Common myeloid progenitor, CD34-positive (primary cell): ENCODE results near the gene HGS. TPM values are rescaled to one million over a fixed set of nuclear protein-coding genes. Genes with fewer than 3 reads are reported as not detected.
A peak's percentile ranks its signal among the peaks of the same experiment; 100 is the strongest.

Source experiments
- CTCF ChIA-PET: fragments of 350-600 bp; sonication (Branson Sonifier 250); formaldehyde crosslinking; loops from one replicate; lab custom pipeline; 2021; ENCODE audit warnings: antibody characterized with exemption; lab: Charles Lee
- POLR2A ChIA-PET: fragments of 350-600 bp; sonication (Branson Sonifier 250); formaldehyde crosslinking; loops from one replicate; lab custom pipeline; 2021; ENCODE audit warnings: antibody characterized with exemption; lab: Charles Lee
- DNase-seq, 3 donors: peaks; one replicate each; pipeline versions ENCODE4 v3.0.0 to v3.0.0-alpha.2; 2013
- H3K27ac ChIP-seq, 2 experiments: 1 replicate in 1 of 2; 2 replicates in 1 of 2; pipeline ENCODE4 v1.7.0; 2013; ENCODE audit warnings: inconsistent platforms in 2 of 2, low read length in 2 of 2, mild to moderate bottlenecking in 2 of 2, low read depth in 1 of 2, moderate library complexity in 1 of 2; ENCODE audit not compliant: severe bottlenecking in 2 of 2, insufficient read depth in 1 of 2, poor library complexity in 1 of 2
- H3K27me3 ChIP-seq, 5 experiments: replicated peaks in 2 of 5; 1 replicate in 3 of 5; 2 replicates in 2 of 5; pipeline versions ENCODE4 v1.6.1 to v1.7.0; 2013; ENCODE audit warnings: low read length in 4 of 5, mild to moderate bottlenecking in 2 of 5, moderate library complexity in 2 of 5, inconsistent platforms in 1 of 5; ENCODE audit not compliant: insufficient read depth in 5 of 5, control insufficient read depth in 4 of 5
- H3K36me3 ChIP-seq, 4 experiments: 1 replicate in 2 of 4; 2 replicates in 2 of 4; pipeline versions ENCODE4 v1.6.1 to v1.7.0; 2013; ENCODE audit warnings: low read length in 3 of 4, control low read depth in 1 of 4, mild to moderate bottlenecking in 1 of 4; ENCODE audit not compliant: control insufficient read depth in 4 of 4, insufficient read depth in 4 of 4
- H3K4me1 ChIP-seq, 4 experiments: 1 replicate in 3 of 4; 2 replicates in 1 of 4; pipeline versions ENCODE4 v1.6.1 to v1.7.1; 2013; ENCODE audit warnings: low read length in 3 of 4, mild to moderate bottlenecking in 3 of 4, control low read depth in 1 of 4, inconsistent platforms in 1 of 4, moderate library complexity in 1 of 4; ENCODE audit not compliant: control insufficient read depth in 4 of 4, insufficient read depth in 4 of 4; ENCODE audit errors: control extremely low read depth in 1 of 4
- H3K4me3 ChIP-seq, 7 experiments: 1 replicate in 4 of 7; 2 replicates in 3 of 7; pipeline versions ENCODE4 v1.5.1 to v1.7.0; 2013; ENCODE audit warnings: mild to moderate bottlenecking in 7 of 7, low read length in 6 of 7, moderate library complexity in 6 of 7, inconsistent platforms in 2 of 7, low read depth in 2 of 7, control low read depth in 1 of 7; ENCODE audit not compliant: insufficient read depth in 4 of 7, control insufficient read depth in 1 of 7; ENCODE audit errors: extremely low read depth in 1 of 7
- H3K9me3 ChIP-seq, 5 experiments: 1 replicate in 4 of 5; 2 replicates in 1 of 5; pipeline versions ENCODE4 v1.6.1 to v1.7.1; 2013; ENCODE audit warnings: low read length in 4 of 5, mild to moderate bottlenecking in 2 of 5, inconsistent platforms in 1 of 5, low read depth in 1 of 5, moderate library complexity in 1 of 5; ENCODE audit not compliant: control insufficient read depth in 4 of 5, insufficient read depth in 2 of 5; ENCODE audit errors: control extremely low read depth in 1 of 5
- WGBS: methylation state at CpG from one replicate; pipeline ENCODE4 v1.1.5; 2013; ENCODE audit not compliant: insufficient coverage; 5-methylcytosine and 5-hydroxymethylcytosine counted together
- polyA plus RNA-seq: library from polyadenylated mRNA; unstranded; fragments of 120-200 nt; gene quantifications from one replicate; pipeline ENCODE4 v1.2.1, GENCODE V29; 2013

HGS gene
- 53.7 TPM for polyA plus RNA-seq

DNA sequence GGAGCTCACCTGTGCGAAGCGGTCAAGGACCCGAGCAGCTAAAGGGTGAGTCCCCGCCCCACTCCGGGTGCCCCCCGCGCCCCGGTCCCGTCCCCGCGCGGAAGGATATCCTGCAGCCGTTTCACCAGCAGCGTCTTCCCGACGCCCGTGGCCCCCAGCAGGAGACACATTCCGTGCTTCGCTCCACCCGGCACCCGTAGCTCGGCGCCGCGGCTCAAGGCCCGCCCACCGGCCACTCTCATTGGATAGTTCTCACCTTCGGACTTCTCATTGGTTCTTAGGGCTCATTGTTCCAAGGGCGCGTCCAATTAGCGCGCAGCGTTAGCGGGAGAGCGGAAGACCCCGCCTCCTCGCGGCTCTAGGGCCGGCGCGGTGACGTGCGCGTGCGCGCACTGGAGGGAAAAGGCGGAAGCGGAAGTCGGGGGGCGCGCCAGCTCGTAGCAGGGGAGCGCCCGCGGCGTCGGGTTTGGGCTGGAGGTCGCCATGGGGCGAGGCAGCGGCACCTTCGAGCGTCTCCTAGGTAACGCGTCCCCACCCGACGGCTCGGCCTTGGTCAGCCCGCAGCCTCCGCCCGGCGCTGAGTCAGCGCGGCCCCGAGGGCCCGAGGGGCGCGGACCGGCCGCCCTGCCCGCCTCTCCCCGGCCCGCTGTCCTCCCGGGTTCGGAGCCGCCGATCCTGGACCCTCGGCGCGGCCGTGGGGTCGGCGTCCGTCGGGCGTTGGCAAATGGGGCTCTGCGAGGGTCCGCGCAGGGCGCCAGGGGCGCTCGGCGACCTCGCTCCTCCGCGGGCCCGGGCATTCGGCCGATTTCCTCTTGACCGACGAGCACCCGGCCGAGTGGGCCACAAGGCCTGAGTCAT, at the start of gene HGS, which contains the start of gene ARL16:
TSS of gene HGS (plus strand) at position 428 of the 858 bp plus-strand sequence. CDS start at position 484, 56 bp downstream.
TSS of gene ARL16 (minus strand) at position 214 of the 858 bp plus-strand sequence. CDS start at position 170, 44 bp downstream.
- peak within 1 kb of the TSS; percentile 61 to 89 for H3K27ac ChIP-seq
- no peaks in the 10 kb centered on the region for H3K27me3 ChIP-seq
- 0% methylated on average over 97 of the region's 112 CpGs for WGBS
- H3K9me3 ChIP-seq: no peaks in the 10 kb centered on the region
- ChIA-PET POLR2A (interaction anchor here (0.5 to 1.7 kb wide), 6 partner anchors 14 to 595 kb away, joined by 3 to 13 read pairs (median 5); partner anchors contain the start of genes CCDC137, MRPL12, NPLOC4 and OXLD1), CTCF (interaction anchor here (0.7 to 2.1 kb wide), 7 partner anchors 8 to 171 kb away, joined by 3 to 7 read pairs (median 3); partner anchors contain the start of genes CCDC137 and OXLD1)
- peak within 1 kb of the TSS; percentile 81 to 97 (median 91) for H3K4me3 ChIP-seq
- H3K4me1 ChIP-seq: peaks cover 9 to 26% (median 22%) of the 10 kb centered on the region in 4 experiments
- H3K36me3 ChIP-seq: peaks cover 3 to 49% (median 26%) of the 10 kb centered on the region in 4 experiments
- peak; percentile 99 for DNase-seq

GRCh38 chr17:81635431-81635830, 48.4 kb upstream of the HGS start:
- Histone ChIP-seq H3K4me1 (peaks cover 3 to 17% (median 13%) of the 10 kb centered on the region in 4 experiments), H3K36me3 (peaks cover 0 to 6% (median 5%) of the 10 kb centered on the region in 4 experiments), H3K4me3 (peak overlapping the region in 3 of 7 experiments; percentile 96 to 98 (median 96)), H3K27me3 (no peaks in the 10 kb centered on the region), H3K27ac (peak overlapping the region in 1 of 2 experiments; percentile 96), H3K9me3 (no peaks in the 10 kb centered on the region)
- no peak for DNase-seq
- ChIA-PET POLR2A (interaction anchor here (0.6 kb wide), 1 partner anchor 364 kb away, joined by 3 read pairs; no protein-coding TSS in a partner anchor), CTCF (interaction anchor here (1.3 to 1.5 kb wide), 2 partner anchors 16 to 20 kb away, joined by 3 read pairs; no protein-coding TSS in a partner anchor)
- 100% methylated on average over 1 of the region's 5 CpGs for WGBS

DNA sequence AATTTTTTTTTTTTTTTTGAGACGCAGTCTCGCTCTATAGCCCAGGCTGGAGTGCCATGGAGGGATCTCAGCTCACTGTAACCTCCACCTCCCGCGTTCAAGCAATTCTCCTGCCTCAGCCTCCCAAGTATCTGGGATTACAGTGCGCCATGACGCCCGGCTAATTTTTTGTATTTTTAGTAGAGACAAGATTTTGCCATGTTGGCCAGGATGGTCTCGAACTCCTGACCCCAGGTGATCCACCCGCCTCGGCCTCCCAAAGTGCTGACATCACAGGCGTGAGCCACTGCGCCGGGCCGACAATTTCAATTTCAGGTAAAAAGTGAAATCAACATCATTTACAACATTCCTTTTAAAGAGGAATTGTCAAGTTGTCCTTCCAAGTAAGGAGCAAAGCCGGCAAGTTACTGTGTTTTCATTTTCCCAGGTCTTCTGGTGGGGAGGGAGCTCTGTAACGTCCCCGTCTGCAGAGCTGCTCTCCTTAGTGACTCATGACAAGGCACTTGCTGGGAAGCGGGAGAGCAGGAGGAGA, 47.8 kb upstream of the HGS start:
- Histone ChIP-seq H3K9me3 (no peaks in the 10 kb centered on the region), H3K27ac (peak overlapping the region; percentile 90 to 96), H3K27me3 (no peaks in the 10 kb centered on the region), H3K4me1 (peaks cover 3 to 17% (median 13%) of the 10 kb centered on the region in 4 experiments), H3K4me3 (peak overlapping the region; percentile 82 to 98 (median 91)), H3K36me3 (peaks cover 0 to 6% (median 4%) of the 10 kb centered on the region in 4 experiments)
- WGBS: 47% methylated on average over 13 of the region's 18 CpGs
- POLR2A ChIA-PET: interaction anchor here (0.6 to 1.4 kb wide), 3 partner anchors 30 to 365 kb away, joined by 3 to 4 read pairs (median 3); partner anchors contain the start of genes ARL16, HGS and OXLD1
- DNase-seq: no peak
- CTCF ChIA-PET: interaction anchor here (1.3 to 1.5 kb wide), 2 partner anchors 17 to 21 kb away, joined by 3 read pairs; no protein-coding TSS in a partner anchor

DNA sequence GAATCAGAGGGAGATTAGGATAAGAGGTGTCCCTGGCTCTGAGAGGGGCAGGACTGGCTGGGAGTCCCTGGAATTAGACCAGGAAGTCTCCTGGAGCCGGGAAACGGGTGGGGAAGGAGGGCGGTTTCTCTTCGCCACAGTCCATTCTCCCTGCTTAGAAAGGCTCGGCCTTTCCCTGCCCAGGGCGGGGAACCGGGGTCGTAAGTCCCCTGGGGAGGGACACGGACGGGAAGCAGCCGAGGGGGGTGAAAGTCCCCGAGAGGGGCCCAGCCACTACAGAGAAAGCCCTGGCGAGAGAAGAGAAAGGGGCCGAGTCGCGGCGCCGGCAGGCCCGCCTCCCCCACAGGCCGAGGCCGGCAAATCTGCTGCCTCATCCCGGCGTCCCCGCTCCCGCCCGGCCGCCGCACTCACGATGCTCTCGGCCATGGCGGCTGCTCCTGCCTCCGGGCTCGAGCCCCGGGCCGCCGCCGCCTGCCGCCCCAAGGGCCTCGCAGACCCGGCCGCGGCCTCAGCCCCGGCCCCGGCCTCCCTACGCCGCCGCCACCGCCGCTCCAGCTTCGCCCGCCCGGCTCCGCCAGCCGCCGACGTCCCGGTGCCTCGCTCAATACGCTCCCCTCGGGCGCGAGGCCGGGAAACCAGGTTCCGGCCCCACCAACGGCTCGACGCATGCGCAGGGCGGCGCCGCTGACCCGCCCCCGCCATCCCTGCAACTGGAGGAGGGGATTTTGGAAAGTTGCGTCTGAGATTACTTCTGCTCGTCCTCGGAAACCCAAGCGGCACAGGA, 47.1 kb upstream of the HGS start, which contains the start of the genes NPLOC4 and TSPAN10:
TSS of gene NPLOC4 (minus strand) at position 608 of the 784 bp plus-strand sequence. CDS start at position 426, 182 bp downstream.
TSS of gene TSPAN10 (plus strand) at position 692 of the 784 bp plus-strand sequence. CDS start 5,217 bp downstream, outside the sequence.
- H3K4me1 ChIP-seq: peaks cover 3 to 17% (median 13%) of the 10 kb centered on the region in 4 experiments
- CTCF ChIA-PET: interaction anchor here (1.3 to 1.5 kb wide), 2 partner anchors 17 to 22 kb away, joined by 3 read pairs; no protein-coding TSS in a partner anchor
- H3K27me3 ChIP-seq: no peaks in the 10 kb centered on the region
- peaks cover 0 to 4% (median under 1%) of the 10 kb centered on the region in 4 experiments for H3K36me3 ChIP-seq
- no peaks in the 10 kb centered on the region for H3K9me3 ChIP-seq
- DNase-seq: peak; percentile 77 to 83 (median 82)
- H3K4me3 ChIP-seq: peak within 1 kb of the TSS; percentile 82 to 98 (median 91)
- POLR2A ChIA-PET: interaction anchor here (1.0 to 1.4 kb wide), 3 partner anchors 16 to 47 kb away, joined by 3 to 4 read pairs (median 3); partner anchors contain the start of genes ARL16, HGS and OXLD1
- under 1% methylated on average over 59 of the region's 77 CpGs for WGBS
- peak within 1 kb of the TSS; percentile 90 to 96 for H3K27ac ChIP-seq

GRCh38 chr17:81638683-81639082, 45.1 kb upstream of the HGS start:
- H3K4me1 ChIP-seq: peaks cover 3 to 17% (median 13%) of the 10 kb centered on the region in 4 experiments
- no peaks in the 10 kb centered on the region for H3K36me3 ChIP-seq
- POLR2A ChIA-PET: no interaction called here
- WGBS: 100% methylated on average over 1 of the region's 4 CpGs
- H3K4me3 ChIP-seq: no peak overlapping the region
- CTCF ChIA-PET: no interaction called here
- H3K27me3 ChIP-seq: no peaks in the 10 kb centered on the region
- no peak overlapping the region for H3K27ac ChIP-seq
- DNase-seq: no peak
- no peaks in the 10 kb centered on the region for H3K9me3 ChIP-seq

- no peak overlapping the region for H3K4me3 ChIP-seq
- H3K4me1 ChIP-seq: peaks cover 3 to 17% (median 13%) of the 10 kb centered on the region in 4 experiments
- H3K27ac ChIP-seq: no peak overlapping the region
- no peak for DNase-seq
- CTCF ChIA-PET: interaction anchor here (0.6 kb wide), 1 partner anchor 46 kb away, joined by 3 read pairs; no protein-coding TSS in a partner anchor
- no peaks in the 10 kb centered on the region for H3K27me3 ChIP-seq
- 94% methylated on average over 8 of the region's 9 CpGs for WGBS
- no peaks in the 10 kb centered on the region for H3K9me3 ChIP-seq
- POLR2A ChIA-PET: interaction anchor here (0.6 kb wide), 1 partner anchor 631 kb away, joined by 4 read pairs; no protein-coding TSS in a partner anchor
- H3K36me3 ChIP-seq: no peaks in the 10 kb centered on the region
Observed at GRCh38 chr17:81640011-81640410, 43.8 kb upstream of the HGS start.
